Hepatocyte (in vitro differentiated cells): Measurements from ENCODE around the gene ZCCHC7. TPM values are rescaled to one million over a fixed set of nuclear protein-coding genes. Genes with fewer than 3 reads are reported as not detected.

Experiments used
- DNase-seq: peaks from one replicate; pipeline ENCODE4 v3.0.0-alpha.2; 2016; ENCODE audit warnings: low spot score
- H2AFZ ChIP-seq: fragments of 200-600 bp; sonication (generic); 2 replicates; pipeline ENCODE4 v1.6.0; 2016; ENCODE audit warnings: antibody characterized with exemption, mild to moderate bottlenecking
- H3K27ac ChIP-seq: fragments of 200-600 bp; sonication (generic); 2 replicates; pipeline ENCODE4 v1.5.1; 2016; ENCODE audit warnings: mild to moderate bottlenecking
- H3K27me3 ChIP-seq: fragments of 200-600 bp; sonication (generic); 2 replicates; pipeline ENCODE4 v1.6.1; 2016
- H3K36me3 ChIP-seq: fragments of 200-600 bp; sonication (generic); replicated peaks from 2 replicates; pipeline ENCODE4 v1.5.1; 2016; ENCODE audit warnings: low read depth; ENCODE audit not compliant: insufficient read depth
- H3K4me1 ChIP-seq: fragments of 200-600 bp; sonication (generic); 2 replicates; pipeline ENCODE4 v1.5.1; 2016; ENCODE audit warnings: mild to moderate bottlenecking, moderate library complexity; ENCODE audit not compliant: insufficient read depth
- H3K4me2 ChIP-seq: fragments of 200-600 bp; sonication (generic); 2 replicates; pipeline ENCODE4 v1.6.0; 2016
- H3K4me3 ChIP-seq: fragments of 200-600 bp; sonication (generic); 2 replicates; pipeline ENCODE4 v1.5.1; 2016; ENCODE audit warnings: mild to moderate bottlenecking
- H3K79me2 ChIP-seq: fragments of 200-600 bp; sonication (generic); 2 replicates; pipeline ENCODE4 v1.6.0; 2017; ENCODE audit warnings: mild to moderate bottlenecking
- H3K9me2 ChIP-seq: fragments of 200-600 bp; sonication (generic); replicated peaks from 2 replicates; pipeline ENCODE4 v1.6.0; 2017; ENCODE audit warnings: mild to moderate bottlenecking; ENCODE audit not compliant: insufficient read depth
- H3K9me3 ChIP-seq: fragments of 200-600 bp; sonication (generic); 2 replicates; pipeline ENCODE4 v1.5.1; 2016; ENCODE audit warnings: low read depth, mild to moderate bottlenecking
- H4K20me1 ChIP-seq: fragments of 200-600 bp; sonication (generic); 2 replicates; pipeline ENCODE4 v1.6.0; 2016; ENCODE audit warnings: mild to moderate bottlenecking; ENCODE audit not compliant: insufficient read depth, poor library complexity, severe bottlenecking
- EZH2 ChIP-seq: fragments of 200-600 bp; sonication (generic); IDR thresholded peaks from 2 replicates; pipeline ENCODE4 v1.6.1; 2016; ENCODE audit warnings: antibody characterized with exemption, mild to moderate bottlenecking, borderline replicate concordance
- EZH2phosphoT487 ChIP-seq: fragments of 200-600 bp; sonication (generic); IDR thresholded peaks from one replicate; pipeline ENCODE4 v1.6.1; 2018; ENCODE audit warnings: antibody characterized with exemption, mild to moderate bottlenecking, low read depth, moderate library complexity; ENCODE audit not compliant: unreplicated experiment, severe bottlenecking
- WGBS: methylation state at CpG from one replicate; pipeline ENCODE4 v1.1.6; 2016; ENCODE audit warnings: low lambda C conversion rate; ENCODE audit errors: missing lambda C conversion rate; 5-methylcytosine and 5-hydroxymethylcytosine counted together
- polyA plus RNA-seq: library from polyadenylated mRNA; unstranded; fragments of >200 nt; fragmentation: Nextera tagmentation; extraction: Ambion mirVana; gene quantifications from 2 replicates; pipeline ENCODE4 v1.2.1, GENCODE V29; 2016
- total RNA-seq: library from RNA; depleted of rRNA; stranded (reverse); fragments of >200 nt; gene quantifications from 2 replicates; pipeline ENCODE4 v1.2.3, GENCODE V29; 2014
- TF ChIP-seq, protein P1 (sequence below): fragments of 200-600 bp; sonication (generic); IDR thresholded peaks from 2 replicates; pipeline ENCODE4 v1.5.1; 2016; ENCODE audit warnings: antibody characterized with exemption, mild to moderate bottlenecking; ENCODE audit not compliant: poor library complexity

ZCCHC7 gene
- total and polyA plus RNA-seq, 2 experiments from 2014 or later, result 12.3 to 14.6 TPM

DNA sequence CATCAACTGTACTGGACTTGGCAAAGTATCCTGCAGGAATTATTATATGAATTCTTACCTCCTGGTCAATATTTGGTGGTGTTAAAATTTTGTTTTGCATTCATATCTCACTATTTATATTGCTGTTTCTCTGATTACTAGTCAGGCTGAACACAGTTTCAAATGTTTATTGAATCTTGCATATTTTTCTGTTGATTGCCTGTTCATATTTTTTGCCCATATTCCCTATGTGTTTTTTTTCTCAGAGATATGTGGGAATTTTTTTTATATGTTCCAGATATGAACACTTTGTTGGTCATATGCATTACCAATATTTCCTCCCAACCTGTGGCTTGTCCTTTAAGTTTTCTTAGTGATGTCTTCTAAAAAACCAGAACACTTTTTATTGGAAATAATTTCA, 153.2 kb downstream of the ZCCHC7 start:
- no peak overlapping the region for H3K27ac ChIP-seq
- H3K9me3 ChIP-seq, result peaks cover 5% of the 10 kb centered on the region
- no peaks in the 10 kb centered on the region for H3K79me2 ChIP-seq
- no peak overlapping the region for H3K4me3 ChIP-seq
- H4K20me1 ChIP-seq, result no peaks in the 10 kb centered on the region
- H3K36me3 ChIP-seq, result no peaks in the 10 kb centered on the region
- no peak overlapping the region for H3K4me2 ChIP-seq
- no peaks in the 10 kb centered on the region for H3K9me2 ChIP-seq
- TF ChIP-seq, protein P1, sequence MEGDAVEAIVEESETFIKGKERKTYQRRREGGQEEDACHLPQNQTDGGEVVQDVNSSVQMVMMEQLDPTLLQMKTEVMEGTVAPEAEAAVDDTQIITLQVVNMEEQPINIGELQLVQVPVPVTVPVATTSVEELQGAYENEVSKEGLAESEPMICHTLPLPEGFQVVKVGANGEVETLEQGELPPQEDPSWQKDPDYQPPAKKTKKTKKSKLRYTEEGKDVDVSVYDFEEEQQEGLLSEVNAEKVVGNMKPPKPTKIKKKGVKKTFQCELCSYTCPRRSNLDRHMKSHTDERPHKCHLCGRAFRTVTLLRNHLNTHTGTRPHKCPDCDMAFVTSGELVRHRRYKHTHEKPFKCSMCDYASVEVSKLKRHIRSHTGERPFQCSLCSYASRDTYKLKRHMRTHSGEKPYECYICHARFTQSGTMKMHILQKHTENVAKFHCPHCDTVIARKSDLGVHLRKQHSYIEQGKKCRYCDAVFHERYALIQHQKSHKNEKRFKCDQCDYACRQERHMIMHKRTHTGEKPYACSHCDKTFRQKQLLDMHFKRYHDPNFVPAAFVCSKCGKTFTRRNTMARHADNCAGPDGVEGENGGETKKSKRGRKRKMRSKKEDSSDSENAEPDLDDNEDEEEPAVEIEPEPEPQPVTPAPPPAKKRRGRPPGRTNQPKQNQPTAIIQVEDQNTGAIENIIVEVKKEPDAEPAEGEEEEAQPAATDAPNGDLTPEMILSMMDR, result no peak
- TF ChIP-seq EZH2phosphoT487, result no peak
- TF ChIP-seq EZH2, result no peak
- H3K4me1 ChIP-seq, result no peaks in the 10 kb centered on the region
- no peak for DNase-seq
- no peak overlapping the region for H2AFZ ChIP-seq
- no peaks in the 10 kb centered on the region for H3K27me3 ChIP-seq

- H2AFZ ChIP-seq, result no peak overlapping the region
- no peak overlapping the region for H3K4me2 ChIP-seq
- no peak for DNase-seq
- TF ChIP-seq EZH2 (no peak), EZH2phosphoT487 (no peak)
- TF ChIP-seq, protein P1, result no peak
- H4K20me1 ChIP-seq, result no peaks in the 10 kb centered on the region
- H3K36me3 ChIP-seq, result no peaks in the 10 kb centered on the region
- no peak overlapping the region for H3K27ac ChIP-seq
- peaks cover 2% of the 10 kb centered on the region for H3K79me2 ChIP-seq
- H3K4me1 ChIP-seq, result no peaks in the 10 kb centered on the region
- no peaks in the 10 kb centered on the region for H3K27me3 ChIP-seq
- WGBS, result 86% methylated on average over 2 of the region's 2 CpGs
- no peaks in the 10 kb centered on the region for H3K9me3 ChIP-seq
- H3K4me3 ChIP-seq, result no peak overlapping the region
- no peaks in the 10 kb centered on the region for H3K9me2 ChIP-seq
Observed at GRCh38 chr9:37281541-37281940, 161.2 kb downstream of the ZCCHC7 start.

DNA sequence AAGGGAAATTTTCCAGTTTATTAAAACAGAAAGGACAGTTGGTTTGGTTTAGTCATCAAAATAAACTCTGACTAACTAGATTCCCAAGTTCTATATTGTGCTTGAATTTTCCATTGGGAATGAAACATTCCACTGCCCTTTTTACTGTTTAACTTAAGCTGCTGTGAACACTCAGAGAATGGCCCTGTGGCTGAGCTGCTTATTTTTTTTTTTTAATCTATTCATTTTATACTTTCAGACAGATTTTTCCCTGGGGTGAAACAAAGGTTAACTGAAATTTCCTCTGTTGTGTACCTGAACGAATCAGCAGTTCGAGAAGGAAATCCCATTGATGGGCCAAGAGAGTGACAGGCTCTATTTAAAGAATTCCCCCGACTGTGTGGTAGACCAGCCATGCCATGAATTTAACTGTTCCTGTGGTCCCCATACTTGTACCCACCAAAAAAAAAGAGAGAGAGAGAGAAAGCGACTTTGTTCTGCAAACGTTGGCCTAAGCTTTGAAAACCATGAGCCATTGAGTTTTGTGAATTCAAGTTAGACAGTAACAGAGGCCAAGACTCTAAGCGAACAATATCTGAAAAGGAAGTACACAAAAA, 163.5 kb downstream of the ZCCHC7 start:
- Histone ChIP-seq H3K36me3 (no peaks in the 10 kb centered on the region), H3K4me1 (no peaks in the 10 kb centered on the region), H3K9me2 (no peaks in the 10 kb centered on the region), H3K4me2 (no peak overlapping the region), H4K20me1 (no peaks in the 10 kb centered on the region), H3K27me3 (no peaks in the 10 kb centered on the region), H2AFZ (no peak overlapping the region), H3K79me2 (peaks cover 2% of the 10 kb centered on the region), H3K27ac (no peak overlapping the region), H3K9me3 (no peaks in the 10 kb centered on the region), H3K4me3 (no peak overlapping the region)
- 74% methylated on average over 6 of the region's 6 CpGs for WGBS
- TF ChIP-seq EZH2phosphoT487, result no peak
- no peak for TF ChIP-seq EZH2
- DNase-seq, result no peak

DNA sequence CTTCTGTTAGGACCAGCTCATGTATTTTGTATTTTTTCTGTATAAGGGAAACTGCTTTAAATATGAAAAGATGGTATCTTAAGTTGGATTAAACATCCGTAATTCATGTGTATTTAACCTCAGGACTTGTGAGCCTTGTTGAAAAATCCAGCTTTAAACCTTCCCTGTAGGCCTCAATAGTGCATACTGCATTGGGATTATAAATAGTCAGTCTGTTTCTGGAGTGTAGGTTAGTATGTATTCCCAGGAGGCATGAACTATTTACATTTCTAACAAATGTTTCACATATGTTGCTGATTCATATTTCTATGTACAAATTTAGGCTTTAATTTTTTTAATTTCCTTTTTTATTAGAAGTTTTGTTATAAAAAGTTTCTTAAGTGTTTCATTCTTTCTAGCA, 164.3 kb downstream of the ZCCHC7 start:
- WGBS, result 71% methylated on average over 1 of the region's 1 CpG
- no peaks in the 10 kb centered on the region for H3K9me3 ChIP-seq
- no peaks in the 10 kb centered on the region for H3K4me1 ChIP-seq
- H3K4me2 ChIP-seq, result no peak overlapping the region
- no peak overlapping the region for H2AFZ ChIP-seq
- H3K36me3 ChIP-seq, result no peaks in the 10 kb centered on the region
- no peak overlapping the region for H3K4me3 ChIP-seq
- no peak overlapping the region for H3K27ac ChIP-seq
- TF ChIP-seq EZH2phosphoT487 (no peak), EZH2 (no peak)
- TF ChIP-seq, protein P1, result no peak
- peaks cover 2% of the 10 kb centered on the region for H3K79me2 ChIP-seq
- H3K27me3 ChIP-seq, result no peaks in the 10 kb centered on the region
- no peaks in the 10 kb centered on the region for H3K9me2 ChIP-seq
- no peaks in the 10 kb centered on the region for H4K20me1 ChIP-seq
- DNase-seq, result no peak
